GM21447 (cell line): Measurements from ENCODE around the gene KLK12.

Source experiments
- ATAC-seq: cut with Tn5 transposase; IDR thresholded peaks from one replicate; pipeline ENCODE4 v1.9.1; 2021; ENCODE audit not compliant: unreplicated experiment

Gene KLK12

DNA sequence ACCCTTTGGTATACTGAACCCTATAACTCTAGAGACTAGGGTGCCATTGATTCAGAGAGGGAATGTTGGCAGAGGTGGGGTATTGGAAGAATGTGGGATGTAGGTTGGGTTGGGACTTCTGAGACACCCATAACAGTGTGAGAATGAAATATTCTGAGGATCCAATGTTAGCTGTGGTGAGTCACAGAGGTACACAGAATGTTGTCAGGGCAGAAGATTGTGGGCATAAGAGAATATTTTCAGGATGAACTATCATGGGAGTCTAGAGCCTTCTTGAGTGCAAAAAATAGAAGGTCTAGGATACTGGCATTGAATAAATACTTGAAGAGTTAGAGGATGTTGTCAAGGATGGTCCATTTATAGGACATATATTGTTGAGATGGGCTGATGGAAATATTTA, 21.1 kb upstream of the KLK12 start:
- ATAC-seq, result no peak

DNA sequence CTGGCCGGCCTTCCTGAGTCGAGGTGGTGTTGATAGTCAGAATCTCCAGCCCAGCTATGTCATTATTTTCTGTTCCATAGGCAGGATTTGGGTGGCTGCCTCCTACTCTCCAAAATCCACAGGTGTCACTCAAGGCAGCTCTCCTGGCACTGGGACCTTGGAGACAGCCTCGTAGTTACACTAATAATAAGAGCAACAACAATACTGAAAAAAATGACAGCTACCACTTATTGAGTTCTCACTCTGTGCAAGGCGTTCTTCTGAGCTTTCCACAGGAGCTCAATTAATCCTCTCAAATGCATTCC, 12.2 kb upstream of the KLK12 start:
- ATAC-seq, result no peak

DNA sequence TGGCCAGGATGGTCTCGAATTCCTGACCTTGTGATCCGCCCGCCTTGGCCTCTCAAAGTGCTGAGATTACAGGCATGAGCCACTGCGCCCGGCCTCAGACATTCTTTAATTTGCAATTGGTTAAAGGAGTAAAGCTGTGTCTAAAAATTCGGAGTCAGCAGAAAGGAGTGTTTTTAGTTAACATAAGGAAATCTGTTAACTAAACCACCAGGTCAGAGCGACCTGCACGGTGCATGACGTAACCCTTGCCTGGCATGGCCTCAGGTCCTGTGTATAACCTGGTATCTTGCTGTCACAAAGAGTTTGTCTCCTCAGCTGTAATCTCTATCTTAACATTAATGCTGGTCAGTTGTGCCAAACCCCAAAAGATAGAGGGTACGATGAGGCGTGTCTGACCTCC, 9.5 kb upstream of the KLK12 start:
- ATAC-seq, result no peak

DNA sequence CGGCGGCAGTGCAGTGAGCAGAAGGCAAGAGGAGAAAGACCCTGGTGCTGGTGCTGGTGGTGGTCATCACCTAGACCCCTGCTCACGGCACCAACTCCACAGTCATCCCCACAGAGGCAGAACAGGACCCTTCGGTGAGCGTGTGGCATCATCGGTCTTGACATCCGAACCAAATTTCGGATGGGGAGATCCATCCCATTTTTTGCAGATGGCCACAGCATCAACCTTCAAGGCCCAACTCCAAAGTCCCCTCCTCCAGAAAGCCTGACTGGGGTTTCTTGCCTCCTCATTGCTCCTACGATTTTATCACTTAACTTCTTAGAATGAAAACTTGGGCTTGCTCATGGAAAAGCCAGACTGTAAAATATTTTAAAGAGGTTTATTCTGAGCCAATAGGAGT, 8.7 kb upstream of the KLK12 start:
- no peak for ATAC-seq

DNA sequence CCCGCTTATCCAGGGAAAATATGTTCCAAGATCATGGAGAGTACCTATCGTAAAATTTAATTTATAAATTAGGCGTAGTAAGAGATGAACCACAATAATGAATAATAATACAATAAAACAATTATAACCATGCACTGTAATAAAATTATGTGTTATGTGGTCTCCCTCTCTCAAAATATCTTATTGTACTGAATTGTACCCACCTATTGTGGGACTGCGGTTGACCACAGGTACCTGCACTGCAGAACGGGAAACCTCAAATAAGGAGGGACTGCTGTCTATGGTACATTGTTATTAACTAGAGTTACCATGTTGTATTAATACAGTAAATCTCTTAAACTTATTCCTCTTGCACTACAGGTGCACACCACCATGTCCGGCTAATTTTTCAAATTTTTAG, 5.3 kb upstream of the KLK12 start:
- no peak for ATAC-seq

DNA sequence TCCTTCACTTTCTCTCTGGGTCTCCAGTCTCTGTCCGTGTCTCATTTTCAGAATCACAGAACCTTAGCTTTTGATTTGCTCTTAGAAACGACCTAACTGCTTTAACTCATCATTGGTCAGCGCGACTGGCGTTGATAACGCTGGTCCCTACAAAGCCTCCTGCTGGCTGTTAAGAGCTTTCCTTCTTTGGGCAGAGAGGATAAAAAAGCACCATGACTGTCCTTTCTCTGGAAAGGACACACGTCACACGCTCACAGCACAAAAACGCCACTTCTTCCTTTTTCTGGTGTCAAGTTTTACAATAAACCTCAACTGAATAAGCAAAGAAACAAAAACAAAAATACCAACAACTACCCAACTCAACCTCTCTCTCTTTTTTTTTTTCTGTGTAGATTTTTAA, 1.7 kb upstream of the KLK12 start:
- ATAC-seq, result no peak

DNA sequence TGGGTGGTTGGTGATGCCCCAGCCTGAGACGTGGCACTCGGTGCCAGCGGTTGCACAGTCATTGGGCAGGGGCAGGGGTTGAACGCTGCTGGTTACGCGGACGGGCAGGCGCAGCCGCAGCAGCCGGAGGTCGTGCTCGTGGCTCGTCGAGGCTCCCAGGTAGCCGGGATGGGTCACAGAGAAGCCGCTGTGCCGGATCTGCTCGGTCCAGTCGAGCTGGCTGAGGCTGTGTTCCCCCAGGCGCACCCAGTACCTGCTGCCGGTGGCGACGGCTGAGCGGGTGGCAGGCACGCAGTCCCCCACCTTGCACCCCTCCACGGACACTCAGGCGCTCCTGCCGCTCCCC, 2.9 kb downstream of the KLK12 start:
- no peak for ATAC-seq

DNA sequence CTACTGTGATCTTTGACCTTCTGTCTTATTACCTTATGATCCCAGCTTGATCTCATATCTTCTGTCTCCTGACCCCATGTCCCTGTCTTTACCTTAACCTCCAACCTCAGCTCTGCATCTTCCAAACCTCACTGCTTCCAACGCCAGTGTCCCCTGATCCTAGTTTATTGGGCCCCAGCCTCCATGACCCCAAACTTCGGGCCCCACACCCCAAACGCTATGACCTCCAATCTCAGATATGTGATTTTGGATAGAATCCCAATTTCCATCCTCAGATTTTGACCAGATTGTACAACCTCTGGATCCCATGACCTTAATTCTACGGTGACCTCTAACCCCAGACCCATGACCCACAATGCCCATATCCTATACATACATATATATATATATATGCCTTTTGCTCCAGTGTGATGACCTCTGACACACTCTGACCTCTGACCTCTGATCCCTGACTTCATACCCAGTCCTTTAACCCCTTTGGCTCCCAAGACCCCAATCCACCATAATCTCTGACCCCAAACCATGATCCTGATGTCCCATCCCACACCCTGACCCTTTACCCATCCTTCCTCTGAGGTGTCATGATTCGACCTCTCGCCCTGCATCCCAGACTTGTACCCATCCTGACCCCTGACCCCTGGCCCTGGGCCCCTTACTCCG, 3.5 kb downstream of the KLK12 start:
- no peak for ATAC-seq

DNA sequence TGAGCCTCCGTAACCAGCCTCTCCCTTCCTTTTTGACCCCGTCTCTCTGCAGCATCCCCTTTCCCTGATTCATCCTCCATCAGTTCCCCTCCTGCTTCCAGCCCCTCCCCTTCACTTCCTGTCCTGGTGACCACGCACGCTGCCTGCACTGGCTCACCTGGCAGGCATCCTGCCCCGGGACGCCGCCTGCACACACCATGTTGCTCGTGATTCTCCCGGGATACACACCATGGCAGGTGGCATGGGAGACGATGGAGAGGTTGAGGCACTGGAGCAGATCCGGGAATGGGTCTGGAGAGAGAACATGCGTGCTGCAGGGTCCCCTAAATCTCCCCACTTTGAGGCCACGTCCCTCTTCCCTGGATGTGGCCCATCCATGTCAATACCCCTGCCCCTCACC, 4.2 kb downstream of the KLK12 start:
- no peak for ATAC-seq

DNA sequence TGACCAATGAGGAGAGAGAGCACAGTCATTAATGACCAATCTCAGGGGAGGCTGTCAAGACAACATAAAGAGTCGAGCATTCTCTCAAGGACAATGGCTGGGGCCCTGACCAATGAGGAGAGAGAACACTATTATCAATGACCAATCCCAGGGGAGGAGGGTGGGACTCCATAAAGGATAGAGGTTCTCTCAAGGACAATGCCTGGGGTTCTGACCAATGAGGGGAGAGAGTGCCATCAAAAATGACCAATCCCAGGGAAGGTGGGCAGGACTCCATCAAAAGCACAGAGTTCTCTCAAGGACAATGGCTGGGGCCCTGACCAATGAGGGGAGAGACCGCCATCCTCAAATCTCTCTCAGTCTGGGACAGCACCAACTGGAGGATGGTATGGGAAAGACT, 5.1 kb downstream of the KLK12 start:
- ATAC-seq, result no peak

DNA sequence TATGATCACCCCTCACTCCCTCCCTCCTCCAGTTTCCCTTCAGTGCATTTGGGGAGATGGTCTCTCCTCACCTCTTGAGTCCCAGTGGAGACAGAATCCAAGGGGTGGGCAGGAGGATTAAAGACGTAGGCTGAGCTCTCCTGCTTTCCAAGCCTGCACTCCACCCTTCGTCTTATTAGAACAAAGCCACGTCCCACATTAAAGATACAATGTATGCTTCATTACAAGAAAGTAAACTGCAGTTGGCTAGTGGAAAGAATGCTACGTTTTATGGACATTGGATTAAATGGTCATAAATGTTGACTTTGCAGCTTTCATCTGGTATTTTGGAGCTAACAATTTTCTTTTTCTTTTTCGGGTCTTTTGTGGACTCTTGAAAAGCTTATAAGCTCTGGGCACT, 6.9 kb downstream of the KLK12 start:
- ATAC-seq, result no peak

DNA sequence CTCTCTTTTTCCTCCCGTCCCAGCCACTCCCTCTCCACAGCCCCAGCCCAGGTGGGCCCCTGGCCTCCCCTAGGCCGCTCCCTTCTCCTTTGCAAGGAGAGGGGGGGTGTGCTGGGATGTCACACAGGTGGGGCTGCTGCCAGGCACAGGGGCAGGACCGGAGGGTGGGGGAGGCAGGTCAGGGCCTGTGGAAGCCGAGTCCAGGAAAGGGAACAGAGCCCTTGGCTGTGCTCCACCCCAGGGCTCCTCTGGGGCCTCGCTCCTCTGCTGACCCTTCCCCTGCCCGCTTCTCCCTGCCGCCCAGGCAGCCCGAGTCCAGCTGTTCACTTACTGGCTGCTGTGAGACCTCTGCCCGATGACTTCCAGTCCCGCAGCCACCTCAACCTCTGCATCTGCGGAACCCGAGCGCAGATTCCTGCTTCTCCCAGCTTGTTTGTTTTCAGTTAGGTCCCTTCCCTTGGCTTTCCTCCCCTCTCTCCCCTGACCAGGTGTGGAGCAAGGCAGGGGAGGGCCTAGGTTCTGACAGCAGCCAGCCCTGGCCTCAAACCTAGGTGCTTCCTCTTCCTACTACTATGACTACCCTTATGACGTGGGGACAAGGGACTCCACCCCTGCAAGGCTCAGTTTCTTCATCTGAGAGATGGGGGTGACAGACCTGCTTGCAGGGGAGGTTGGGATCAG, 7.5 kb downstream of the KLK12 start:
- no peak for ATAC-seq

DNA sequence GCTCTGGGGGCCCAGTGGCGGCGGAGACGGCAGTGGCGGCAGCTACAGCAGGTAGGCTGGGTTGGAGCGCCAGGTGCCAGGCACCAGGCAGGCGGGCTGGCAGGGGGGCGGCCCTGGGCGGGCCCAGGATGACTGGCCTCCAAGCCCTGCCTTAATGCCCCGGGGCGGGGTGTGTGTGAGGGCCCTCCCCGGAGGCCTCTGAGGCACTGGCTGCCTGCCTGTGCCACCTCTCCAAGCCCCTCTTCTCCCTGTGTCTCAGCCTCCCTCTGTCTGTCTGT, 8.3 kb downstream of the KLK12 start, which contains the start of gene KLK11:
KLK11 (minus strand) TSS at position 63 of the 278 bp plus-strand sequence. CDS start 985 bp downstream, outside the sequence.
- ATAC-seq, result no peak

DNA sequence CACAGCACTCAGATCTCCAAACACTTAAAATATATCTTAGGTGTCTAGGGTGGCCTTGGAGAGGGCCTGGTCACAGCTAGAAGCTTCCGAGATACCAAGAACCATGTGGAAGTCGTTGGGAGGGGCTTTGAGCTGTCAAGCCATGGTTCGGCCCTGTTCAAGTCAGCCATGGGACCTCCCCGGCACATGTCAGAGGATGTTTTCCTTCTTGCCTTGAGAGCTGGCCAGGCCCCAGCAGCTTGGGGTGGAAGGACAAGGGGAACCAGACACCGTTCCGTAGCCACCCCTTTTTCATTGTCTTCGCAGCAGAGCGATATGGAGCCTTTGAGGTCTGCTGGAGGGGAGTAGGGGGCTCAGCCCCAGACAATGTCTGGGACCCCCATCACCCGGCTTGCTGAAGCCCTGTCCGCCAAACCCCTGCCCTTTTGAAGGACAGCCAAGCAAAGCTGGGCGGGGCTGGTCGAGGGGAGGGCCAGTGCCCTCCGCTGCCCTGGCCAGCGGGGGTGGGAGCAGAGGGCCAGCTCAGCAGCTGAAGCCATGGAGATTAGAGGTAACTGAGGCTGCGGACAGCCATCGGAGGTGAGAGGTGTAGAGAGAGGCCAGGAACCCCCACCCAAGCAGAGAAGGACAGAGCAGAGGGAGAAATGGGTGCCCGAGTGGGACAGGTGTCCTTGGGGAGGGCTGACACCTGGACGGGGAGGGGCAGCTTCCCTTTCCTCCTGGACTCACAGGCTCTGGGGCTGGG, 8.8 kb downstream of the KLK12 start:
- ATAC-seq, result no peak

DNA sequence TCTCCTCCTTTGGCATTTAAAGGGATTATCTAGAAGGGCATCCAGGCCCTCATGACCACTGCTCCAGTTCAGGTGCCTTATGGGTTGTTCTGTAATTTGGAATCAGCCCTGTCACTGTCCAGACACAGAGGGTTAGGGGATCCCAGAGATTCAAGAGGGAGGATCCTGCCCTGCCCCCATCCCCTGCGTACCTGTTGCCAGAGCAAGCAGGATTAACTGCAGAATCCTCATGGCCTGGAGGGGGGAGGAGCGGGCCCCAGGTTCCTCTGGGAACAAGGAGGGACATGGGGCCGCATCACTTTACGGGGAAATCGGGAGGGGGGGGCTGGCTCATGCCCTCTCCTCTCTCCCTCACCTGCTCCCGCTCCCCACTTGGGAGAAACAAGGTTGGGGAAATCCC, 9.4 kb downstream of the KLK12 start:
- no peak for ATAC-seq

DNA sequence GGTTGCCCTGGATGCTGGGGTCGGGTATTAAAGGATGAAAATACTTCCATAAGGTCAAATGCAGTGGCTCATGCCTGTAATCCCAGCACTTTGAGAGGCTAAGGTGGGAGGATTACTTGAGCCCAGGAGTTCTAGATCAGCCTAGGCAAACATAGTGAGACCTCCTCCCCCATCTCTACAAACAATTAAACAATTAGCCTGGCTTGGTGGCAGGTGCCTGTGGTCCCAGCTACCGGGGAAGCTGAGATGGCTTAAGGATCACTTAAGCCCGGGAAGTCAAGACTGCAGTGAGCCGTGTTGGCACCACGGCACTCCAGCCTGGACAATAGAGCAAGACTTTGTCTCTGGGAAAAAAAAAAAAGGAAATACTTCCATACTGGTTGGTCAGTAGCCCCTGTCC, 9.9 kb downstream of the KLK12 start:
- ATAC-seq, result no peak

DNA sequence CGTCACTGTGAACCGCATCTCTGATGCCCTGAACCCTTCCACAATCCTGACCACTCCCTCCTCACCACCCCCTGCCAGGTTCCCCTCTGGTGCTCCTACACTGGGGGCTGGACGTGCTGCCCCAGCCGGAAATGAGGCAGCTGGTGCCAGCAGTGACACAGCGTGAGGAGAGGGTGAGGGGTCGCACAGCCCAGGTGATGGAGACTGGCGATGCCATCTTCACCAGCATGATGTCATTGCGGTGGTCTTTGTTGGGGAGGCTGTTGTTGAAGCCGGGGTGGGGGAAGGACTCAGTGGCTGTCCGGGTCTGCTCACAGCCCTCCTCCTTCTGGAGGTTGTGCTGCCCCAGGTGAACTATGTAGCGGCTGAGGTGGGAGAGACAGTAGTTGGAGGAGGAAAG, 10.9 kb downstream of the KLK12 start:
- ATAC-seq, result no peak

DNA sequence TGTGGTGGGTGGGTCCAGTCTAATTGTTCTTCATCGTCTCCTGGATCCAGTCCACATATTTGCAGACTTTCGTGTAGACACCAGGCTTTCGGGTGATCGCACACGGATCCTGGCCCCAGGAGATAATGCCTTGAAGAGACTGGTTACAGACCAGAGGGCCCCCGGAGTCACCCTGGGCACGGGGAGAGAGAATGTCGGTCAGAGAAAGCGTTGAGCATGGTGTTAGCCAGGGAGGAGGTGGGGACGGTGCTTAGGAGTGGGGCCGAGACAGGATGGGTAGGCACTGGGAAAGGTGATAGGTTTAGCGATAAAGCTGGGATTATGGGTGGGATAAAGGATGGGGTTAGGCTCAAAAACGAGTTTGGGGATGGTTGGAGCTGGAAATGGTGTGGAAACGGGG, 12.3 kb downstream of the KLK12 start:
- ATAC-seq, result no peak

DNA sequence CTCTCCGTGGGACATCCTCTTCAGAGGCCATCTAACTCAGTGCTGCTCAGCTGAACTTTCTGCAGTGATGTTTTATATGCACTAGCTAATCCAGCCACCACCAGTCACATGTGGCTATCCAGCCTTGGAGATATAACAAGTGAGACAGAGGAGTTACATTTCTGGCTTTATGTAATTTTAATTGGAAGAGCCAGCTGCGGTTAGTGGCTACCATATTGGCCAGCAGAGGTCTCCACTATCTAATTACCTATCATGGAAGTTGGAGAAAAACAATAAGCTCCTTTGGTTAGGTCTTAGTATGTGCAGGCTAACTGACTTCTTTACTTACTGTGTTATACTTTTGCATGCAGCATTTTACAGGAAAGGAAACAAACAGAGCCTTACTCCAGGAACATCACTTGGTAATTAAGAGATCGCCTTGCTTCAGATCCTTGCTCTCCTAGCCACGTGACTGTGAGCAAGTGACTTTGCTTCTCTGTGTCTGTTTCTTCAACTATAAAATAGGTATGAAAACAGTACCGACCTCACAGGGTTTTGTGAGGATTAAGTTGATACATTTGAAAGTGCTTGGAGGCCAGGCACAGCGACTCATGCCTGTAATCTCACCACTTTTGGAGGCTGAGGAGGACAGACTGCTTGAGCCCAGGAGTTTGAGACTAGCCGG, 13.7 kb downstream of the KLK12 start:
- no peak for ATAC-seq

DNA sequence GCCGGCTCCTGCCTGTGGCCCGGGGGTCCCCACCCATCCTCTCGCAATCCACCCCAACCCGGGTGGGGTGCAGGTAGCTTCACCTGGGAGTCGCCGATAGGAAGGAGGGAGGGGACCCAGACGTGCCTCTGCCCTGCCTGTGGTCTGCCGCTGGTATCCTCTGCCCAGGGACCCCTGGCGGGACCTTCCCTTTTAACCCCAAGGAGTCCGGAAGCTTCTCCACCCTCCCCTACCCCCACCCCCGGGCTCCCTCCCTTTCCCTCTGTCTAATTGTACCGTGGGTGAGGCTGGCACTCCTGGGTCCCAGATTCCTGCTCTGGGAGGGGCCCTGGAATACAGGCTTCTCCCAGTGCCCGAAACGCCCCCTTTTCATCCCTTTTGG, 15.3 kb downstream of the KLK12 start, which contains the start of gene KLK10:
KLK10 (minus strand) TSS at position 166 of the 382 bp plus-strand sequence. CDS start 579 bp downstream, outside the sequence.
- ATAC-seq, result no peak

DNA sequence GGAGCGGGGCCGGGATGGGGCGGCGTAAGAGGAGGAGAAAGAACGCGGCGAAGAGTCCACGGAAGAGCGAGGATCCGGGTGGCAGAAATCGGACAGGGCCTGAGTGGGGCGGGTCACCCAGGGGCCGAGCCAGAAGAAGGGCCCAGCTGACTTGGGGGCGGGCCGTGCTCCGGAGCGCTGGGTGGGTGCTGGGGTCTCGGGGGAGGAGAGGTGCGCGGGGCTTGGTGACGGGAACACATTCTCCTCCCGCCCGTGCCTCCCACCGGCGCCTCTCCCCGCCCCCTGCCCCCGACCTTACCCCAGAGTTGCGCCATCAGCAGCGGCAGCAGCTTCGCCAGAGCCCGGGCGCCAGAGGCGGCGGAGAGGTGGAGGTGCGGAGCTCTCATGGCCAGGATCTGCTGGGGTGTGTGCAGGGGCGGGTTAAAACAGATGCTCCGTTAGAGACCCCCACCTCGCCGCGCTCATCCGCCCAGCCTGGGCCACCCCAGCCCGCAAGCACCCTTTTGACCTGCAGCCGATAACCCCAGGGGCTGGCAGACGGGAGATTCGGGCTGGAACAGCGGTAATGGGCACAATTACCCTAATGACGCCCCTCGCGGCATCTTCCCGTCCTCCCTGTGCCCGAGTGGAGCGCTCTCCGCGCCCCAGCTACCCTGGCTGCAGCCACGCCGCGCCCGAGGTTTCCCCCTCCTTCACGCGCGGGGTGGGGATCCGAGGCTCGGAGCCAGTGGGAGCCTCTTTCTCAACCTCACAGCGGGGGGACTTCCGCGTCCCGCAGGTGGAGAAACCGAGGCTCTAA, 15.9 kb downstream of the KLK12 start:
- ATAC-seq, result no peak
